HFFc6 (cell line): ENCODE data around the gene PTPMT1. TPM values are rescaled to one million over a fixed set of nuclear protein-coding genes. Genes with fewer than 3 reads are reported as not detected.

Experiments used
- DNase-seq: peaks from one replicate; pipeline ENCODE4 v3.0.0-alpha.2; 2018
- H3K27ac Mint-ChIP-seq: 2 replicates; pipeline ENCODE4 v1.8.0; 2020; ENCODE audit warnings: mild to moderate bottlenecking, mixed read lengths
- H3K27me3 Mint-ChIP-seq: 2 replicates; pipeline ENCODE4 v1.8.0; 2021; ENCODE audit warnings: mild to moderate bottlenecking, moderate library complexity, mixed read lengths; ENCODE audit not compliant: insufficient read depth
- H3K36me3 Mint-ChIP-seq: 2 replicates; pipeline ENCODE4 v1.8.0; 2021; ENCODE audit warnings: low read depth, mixed read lengths
- H3K4me1 Mint-ChIP-seq: 2 replicates; pipeline ENCODE4 v1.8.0; 2020; ENCODE audit warnings: low read depth, mixed read lengths
- H3K4me3 Mint-ChIP-seq: 2 replicates; pipeline ENCODE4 v1.8.0; 2020; ENCODE audit warnings: mild to moderate bottlenecking, moderate library complexity, mixed read lengths
- H3K9me3 Mint-ChIP-seq: 2 replicates; pipeline ENCODE4 v1.8.0; 2020; ENCODE audit warnings: mild to moderate bottlenecking, mixed read lengths
- total RNA-seq, 6 experiments: library from RNA; stranded (reverse); fragmentation: NEBNext Ultra II Directional; extraction: Animal tissue kit (Norgen Biotek cat#: 25700); gene quantifications; 2 replicates in 1 of 6; 3 replicates in 5 of 6; pipeline ENCODE4 v1.2.3, GENCODE V29; 2021
- TF ChIP-seq, protein P1 (sequence below): fragments of 200-600 bp; sonication (generic); IDR thresholded peaks from 2 replicates; pipeline ENCODE4 v1.5.0; 2021; ENCODE audit warnings: antibody characterized with exemption, mild to moderate bottlenecking

Gene PTPMT1
- total RNA-seq, 6 experiments from 2014 or later: 51.8 to 64.2 (median 54.5) TPM

DNA sequence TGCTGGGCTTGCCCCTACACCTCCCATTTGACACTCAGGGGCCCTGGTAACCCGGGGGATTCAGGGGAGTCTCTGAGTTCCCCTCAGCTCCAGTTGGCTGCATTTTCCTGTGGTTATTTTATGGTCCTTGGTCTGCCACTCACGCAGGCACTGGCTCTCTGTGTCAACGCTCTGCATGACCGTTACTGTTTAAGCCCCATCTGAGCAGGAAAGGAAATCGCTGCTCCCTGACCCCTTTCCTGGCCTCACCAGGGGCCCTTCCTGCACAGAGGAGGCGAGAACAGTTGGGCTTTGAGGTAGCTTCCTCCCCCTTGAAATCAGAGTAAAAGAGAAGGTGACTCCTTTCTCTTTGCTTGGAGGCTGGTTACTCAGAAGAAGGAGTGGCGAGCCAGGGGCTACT lies 26.4 kb downstream of the PTPMT1 start:
- H3K9me3 Mint-ChIP-seq: no peaks in the 10 kb centered on the region
- H3K27ac Mint-ChIP-seq: no peak overlapping the region
- DNase-seq: no peak
- no peaks in the 10 kb centered on the region for H3K4me1 Mint-ChIP-seq
- TF ChIP-seq, protein P1, sequence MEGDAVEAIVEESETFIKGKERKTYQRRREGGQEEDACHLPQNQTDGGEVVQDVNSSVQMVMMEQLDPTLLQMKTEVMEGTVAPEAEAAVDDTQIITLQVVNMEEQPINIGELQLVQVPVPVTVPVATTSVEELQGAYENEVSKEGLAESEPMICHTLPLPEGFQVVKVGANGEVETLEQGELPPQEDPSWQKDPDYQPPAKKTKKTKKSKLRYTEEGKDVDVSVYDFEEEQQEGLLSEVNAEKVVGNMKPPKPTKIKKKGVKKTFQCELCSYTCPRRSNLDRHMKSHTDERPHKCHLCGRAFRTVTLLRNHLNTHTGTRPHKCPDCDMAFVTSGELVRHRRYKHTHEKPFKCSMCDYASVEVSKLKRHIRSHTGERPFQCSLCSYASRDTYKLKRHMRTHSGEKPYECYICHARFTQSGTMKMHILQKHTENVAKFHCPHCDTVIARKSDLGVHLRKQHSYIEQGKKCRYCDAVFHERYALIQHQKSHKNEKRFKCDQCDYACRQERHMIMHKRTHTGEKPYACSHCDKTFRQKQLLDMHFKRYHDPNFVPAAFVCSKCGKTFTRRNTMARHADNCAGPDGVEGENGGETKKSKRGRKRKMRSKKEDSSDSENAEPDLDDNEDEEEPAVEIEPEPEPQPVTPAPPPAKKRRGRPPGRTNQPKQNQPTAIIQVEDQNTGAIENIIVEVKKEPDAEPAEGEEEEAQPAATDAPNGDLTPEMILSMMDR: no peak
- peaks cover 32% of the 10 kb centered on the region for H3K27me3 Mint-ChIP-seq
- no peak overlapping the region for H3K4me3 Mint-ChIP-seq
- no peaks in the 10 kb centered on the region for H3K36me3 Mint-ChIP-seq

DNA sequence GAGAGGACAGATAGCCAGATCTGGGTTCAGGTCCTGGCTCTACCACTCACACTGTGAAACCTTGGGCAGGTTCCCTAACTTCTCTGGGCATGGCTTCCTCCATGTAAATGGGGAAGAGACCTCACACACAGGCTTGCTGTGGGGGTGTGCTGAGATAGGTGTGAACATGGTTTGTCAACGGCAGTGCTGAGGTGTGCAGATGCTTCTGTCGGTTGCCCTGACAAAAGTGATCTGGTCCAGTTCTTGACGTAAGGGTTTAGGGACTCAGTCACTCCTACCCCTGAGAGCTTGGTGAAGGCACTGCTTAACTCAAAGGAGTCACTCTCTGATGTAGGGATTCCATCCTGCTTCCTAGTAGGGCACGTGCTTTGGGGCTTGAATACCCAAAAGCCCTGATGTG lies 26.9 kb downstream of the PTPMT1 start:
- peaks cover 32% of the 10 kb centered on the region for H3K27me3 Mint-ChIP-seq
- DNase-seq: no peak
- H3K4me1 Mint-ChIP-seq: no peaks in the 10 kb centered on the region
- H3K4me3 Mint-ChIP-seq: no peak overlapping the region
- no peak overlapping the region for H3K27ac Mint-ChIP-seq
- H3K36me3 Mint-ChIP-seq: no peaks in the 10 kb centered on the region
- TF ChIP-seq, protein P1: no peak
- H3K9me3 Mint-ChIP-seq: no peaks in the 10 kb centered on the region

DNA sequence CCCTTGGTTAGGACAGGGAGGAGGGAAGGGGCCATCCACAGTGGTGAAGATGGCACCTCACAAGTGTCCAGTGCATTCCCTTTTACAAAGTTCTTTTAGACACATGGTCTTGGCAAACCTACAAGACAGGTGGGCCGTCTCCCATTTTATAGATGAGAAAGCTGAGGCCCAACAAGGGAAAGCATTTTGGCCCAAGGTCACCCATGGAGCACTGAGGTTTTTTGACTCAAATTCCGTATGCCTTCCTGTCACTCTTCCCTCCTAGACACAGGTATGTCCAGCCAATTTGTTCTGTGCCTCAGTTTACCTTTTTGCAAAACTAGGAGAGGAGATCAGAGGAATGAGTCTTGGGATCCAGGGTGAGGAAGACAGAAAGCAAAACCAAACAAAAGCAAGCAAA lies 27.6 kb downstream of the PTPMT1 start:
- Mint-ChIP-seq H3K4me1 (no peaks in the 10 kb centered on the region), H3K9me3 (no peaks in the 10 kb centered on the region), H3K4me3 (no peak overlapping the region), H3K27ac (no peak overlapping the region), H3K27me3 (peaks cover 32% of the 10 kb centered on the region), H3K36me3 (no peaks in the 10 kb centered on the region)
- no peak for DNase-seq
- TF ChIP-seq, protein P1: no peak

DNA sequence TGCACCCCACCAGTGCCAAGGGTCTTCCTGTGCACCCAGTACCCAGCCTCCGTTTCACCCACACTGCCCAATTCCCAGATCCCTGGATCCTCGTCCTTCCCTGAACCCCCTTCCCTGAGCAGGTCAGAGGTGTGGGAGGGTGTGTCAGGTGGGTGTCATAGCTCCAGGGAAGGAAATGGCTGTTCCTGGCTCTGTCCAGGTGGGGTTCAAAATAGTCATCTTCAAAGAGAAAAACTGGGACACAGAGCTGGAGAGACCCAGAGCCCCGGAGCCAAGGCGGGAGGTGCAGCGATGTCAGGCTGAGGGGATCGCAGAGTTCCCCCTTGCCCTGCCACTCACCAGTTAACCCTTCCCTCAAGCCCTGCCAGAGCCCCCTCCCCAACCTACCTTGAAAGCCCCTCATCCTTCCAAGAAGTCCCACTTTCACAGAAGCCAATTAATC lies 28.1 kb downstream of the PTPMT1 start:
- TF ChIP-seq, protein P1: no peak
- no peak overlapping the region for H3K27ac Mint-ChIP-seq
- H3K4me3 Mint-ChIP-seq: no peak overlapping the region
- no peaks in the 10 kb centered on the region for H3K36me3 Mint-ChIP-seq
- no peak for DNase-seq
- no peaks in the 10 kb centered on the region for H3K4me1 Mint-ChIP-seq
- peaks cover 32% of the 10 kb centered on the region for H3K27me3 Mint-ChIP-seq
- no peaks in the 10 kb centered on the region for H3K9me3 Mint-ChIP-seq

DNA sequence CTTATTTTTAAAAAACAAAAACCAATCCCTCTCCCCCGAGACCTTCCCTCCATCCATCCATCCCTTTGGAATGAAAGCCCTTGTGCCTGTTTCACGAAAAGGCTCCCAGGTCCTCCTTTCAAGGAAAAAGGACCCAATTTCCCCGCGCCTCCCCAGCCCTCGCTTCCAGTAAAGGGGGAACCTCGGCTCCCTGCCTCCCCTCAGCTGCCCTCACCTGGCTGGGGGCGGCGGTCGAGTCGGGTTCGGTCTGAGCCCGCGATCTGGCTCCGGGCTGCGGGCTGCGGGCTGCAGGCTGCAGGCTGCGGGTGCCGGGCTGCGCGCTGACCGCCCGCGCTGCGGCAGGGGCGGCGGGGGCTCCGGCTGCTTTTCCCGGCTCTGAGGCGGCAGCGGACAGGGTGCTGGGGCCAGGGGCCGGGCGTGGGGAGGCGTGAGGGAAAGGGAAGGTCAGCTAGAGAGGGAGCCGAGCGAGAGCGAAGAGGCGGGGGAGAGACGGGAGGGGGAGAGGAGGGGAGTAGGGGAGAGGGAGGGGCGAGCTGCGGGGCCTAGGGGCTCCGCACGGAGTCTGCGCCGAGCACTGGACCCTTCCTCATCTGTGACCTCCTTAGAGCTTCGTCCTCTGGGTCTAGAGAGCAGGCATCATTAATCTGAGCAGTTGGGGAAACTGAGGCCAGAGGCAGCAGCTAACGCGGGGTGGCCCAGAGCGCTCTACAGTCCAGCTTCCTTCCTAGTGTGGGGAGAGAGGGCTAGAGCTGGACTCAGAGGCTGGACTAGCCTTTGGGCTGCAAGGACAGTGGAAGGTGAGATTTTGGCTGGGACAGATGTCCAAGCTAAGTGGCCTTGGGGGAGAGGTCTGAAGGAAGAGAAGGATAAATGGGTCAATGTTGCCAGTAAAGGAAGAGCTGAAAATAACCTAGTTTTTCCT lies 28.8 kb downstream of the PTPMT1 start, which contains the start of gene C1QTNF4:
Gene C1QTNF4 (minus strand): TSS at position 478 of the 922 bp plus-strand sequence. CDS start 3,601 bp downstream, outside the sequence.
- H3K27ac Mint-ChIP-seq: no peak within 1 kb of the TSS
- TF ChIP-seq, protein P1: no peak
- no peak for DNase-seq
- H3K9me3 Mint-ChIP-seq: no peaks in the 10 kb centered on the region
- 0 out of 2 replicates have a peak, but pooled peaks cover 1% of the 10 kb centered on the region for H3K4me1 Mint-ChIP-seq
- peaks cover 29% of the 10 kb centered on the region for H3K27me3 Mint-ChIP-seq
- H3K36me3 Mint-ChIP-seq: no peaks in the 10 kb centered on the region
- H3K4me3 Mint-ChIP-seq: no peak within 1 kb of the TSS
